H1 (cell line): Measurements from ENCODE around the gene TUBB1. TPM values are rescaled to one million over a fixed set of nuclear protein-coding genes. Genes with fewer than 3 reads are reported as not detected.

Source experiments
- BCL11A ChIP-seq, 2 experiments: IDR thresholded peaks; one replicate each; pipeline ENCODE4 v1.6.1; 2011; ENCODE audit warnings: low read depth in 2 of 2, low read length in 2 of 2, mild to moderate bottlenecking in 2 of 2
- CHD7 ChIP-seq: fragments of 300-600 bp; sonication (generic); IDR thresholded peaks from 2 replicates; pipeline ENCODE4 v1.7.1; 2012; ENCODE audit warnings: low read length, moderate library complexity, mild to moderate bottlenecking, inconsistent platforms; ENCODE audit not compliant: insufficient replicate concordance
- EZH2 ChIP-seq: fragments of 200-600 bp; sonication (generic); IDR thresholded peaks from 2 replicates; pipeline ENCODE4 v1.7.1; 2012; ENCODE audit warnings: low read depth, mild to moderate bottlenecking, moderate library complexity, low read length, inconsistent platforms; ENCODE audit not compliant: severe bottlenecking
- KDM1A ChIP-seq: fragments of 200-600, 300-600 bp; sonication (generic); IDR thresholded peaks from 2 replicates; pipeline ENCODE4 v1.7.1; 2016; ENCODE audit warnings: mild to moderate bottlenecking, low read length, borderline replicate concordance
- POU5F1 ChIP-seq: IDR thresholded peaks from 2 replicates; pipeline ENCODE4 v1.6.1; 2011; ENCODE audit warnings: low read depth, mild to moderate bottlenecking, low read length, moderate library complexity
- RBBP5 ChIP-seq: IDR thresholded peaks from 2 replicates; pipeline ENCODE4 v1.7.1; 2012; ENCODE audit warnings: low read depth, mild to moderate bottlenecking, inconsistent platforms, low read length, moderate library complexity, borderline replicate concordance
- polyA plus RNA-seq, 7 experiments: library from polyadenylated mRNA; depleted of rRNA in 3 of 7; stranded (reverse) in 5 of 7; unstranded in 2 of 7; fragments of >200 nt in 5 of 7; fragments of 200-250 nt in 2 of 7; gene quantifications; 1 replicate in 5 of 7; 2 replicates in 1 of 7; 4 replicates in 1 of 7; pipeline versions ENCODE4 v1.2.1 to v1.2.3, GENCODE V29; 2011 to 2013; ENCODE audit warnings: missing spikeins in 2 of 7, mixed read lengths in 2 of 7
- total RNA-seq: library from RNA; stranded (reverse); fragmentation: NEBNext Ultra II Directional; extraction: Animal tissue kit (Norgen Biotek cat#: 25700); gene quantifications from 2 replicates; pipeline ENCODE4 v1.2.1, GENCODE V29; 2021
- TF ChIP-seq, protein P1 (sequence below): IDR thresholded peaks from 2 replicates; pipeline ENCODE4 v1.6.1; 2011; ENCODE audit warnings: low read depth, mild to moderate bottlenecking, low read length; ENCODE audit not compliant: insufficient read depth

Gene TUBB1
- total and polyA plus RNA-seq, 2 of the 8 experiments (the other 6 are each of a cell fraction or from before 2014, with no cell fraction given): not detected

DNA sequence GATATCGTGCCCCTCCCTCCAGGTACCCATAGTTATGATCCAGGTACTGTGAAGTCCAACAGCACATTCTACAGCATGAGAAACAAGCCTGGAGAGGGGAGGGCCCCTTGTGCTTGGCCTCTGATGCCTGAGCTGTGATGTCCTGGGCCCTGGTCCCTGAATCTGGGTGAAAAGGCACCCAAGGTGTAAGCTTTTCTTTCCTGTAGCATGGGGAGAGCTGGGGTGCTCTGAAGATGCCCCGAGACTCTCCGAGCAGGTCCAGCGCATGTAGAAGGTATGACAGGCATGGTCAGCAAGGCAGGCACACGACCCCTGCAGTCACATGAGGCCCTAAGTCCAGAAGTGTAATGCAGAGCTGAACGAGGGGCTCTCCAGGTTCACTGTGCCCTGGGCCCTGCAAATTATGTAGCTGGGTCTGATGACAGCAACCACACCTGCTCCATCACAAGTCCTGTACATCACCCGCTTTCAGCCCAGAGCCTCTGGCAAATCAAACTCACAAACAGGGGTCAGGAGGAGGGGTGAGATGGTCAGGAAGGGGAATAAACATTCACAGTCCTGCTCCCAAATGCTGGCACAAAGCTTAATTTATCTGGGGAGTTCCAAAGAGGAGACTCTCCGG lies 10.4 kb upstream of the TUBB1 start (continued):
- TF ChIP-seq, protein P1, sequence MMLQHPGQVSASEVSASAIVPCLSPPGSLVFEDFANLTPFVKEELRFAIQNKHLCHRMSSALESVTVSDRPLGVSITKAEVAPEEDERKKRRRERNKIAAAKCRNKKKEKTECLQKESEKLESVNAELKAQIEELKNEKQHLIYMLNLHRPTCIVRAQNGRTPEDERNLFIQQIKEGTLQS: no peak
- TF ChIP-seq POU5F1: no peak
- no peak for TF ChIP-seq KDM1A
- no peak for TF ChIP-seq EZH2
- no peak for TF ChIP-seq BCL11A (IDR thresholded peaks at IDR 0.05; ENCODE audit: low read depth in 2 of 2, low read length in 2 of 2)
- TF ChIP-seq RBBP5: no peak
- TF ChIP-seq CHD7: no peak
